HPDE6-E6E7 (cell line): ENCODE results near the gene DTX3.
"Not testable (repeated sequence)": the region's sequence is repeated elsewhere in the genome, so short reads cannot be mapped to it uniquely, and the experiment has no call there.

Experiments
- DNase-seq: peaks from one replicate; pipeline ENCODE4 v3.0.0; 2011; ENCODE audit warnings: missing footprints; ENCODE audit errors: extremely low spot score

DTX3 gene

GRCh38 chr12:57604454-57604991 is at the start of gene DTX3:
Gene DTX3 (plus strand): TSS chr12:57604824. CDS start chr12:57606518, 1,694 bp downstream.
- DNase-seq = no peak

- no peak for DNase-seq
These were observed 49.7 kb upstream of the DTX3 start for GRCh38 chr12:57554897-57555296.

- no peak for DNase-seq
These were observed 45.8 kb upstream of the DTX3 start for GRCh38 chr12:57558864-57559263.

GRCh38 chr12:57560516-57560915 is 44.1 kb upstream of the DTX3 start:
- no peak for DNase-seq

- DNase-seq = not testable (repeated sequence)
These were observed 43.5 kb upstream of the DTX3 start for GRCh38 chr12:57561117-57561516.

GRCh38 chr12:57563358-57563757 is 41.3 kb upstream of the DTX3 start:
- DNase-seq = no peak

- no peak for DNase-seq
These were observed 40.4 kb upstream of the DTX3 start for GRCh38 chr12:57564178-57564740.

GRCh38 chr12:57568838-57569237 is 35.8 kb upstream of the DTX3 start:
- no peak for DNase-seq

- DNase-seq = no peak
These were observed 34.8 kb upstream of the DTX3 start for GRCh38 chr12:57569858-57570257.

- DNase-seq = not testable (repeated sequence)
These were observed 34.2 kb upstream of the DTX3 start for GRCh38 chr12:57570438-57570837.

- DNase-seq = no peak
These were observed 32.5 kb upstream of the DTX3 start for GRCh38 chr12:57571926-57572762.

- DNase-seq = no peak
These were observed 29.8 kb upstream of the DTX3 start for GRCh38 chr12:57574795-57575194.

- no peak for DNase-seq
These were observed 28.6 kb upstream of the DTX3 start for GRCh38 chr12:57575771-57576612.

GRCh38 chr12:57576613-57577160 is 27.9 kb upstream of the DTX3 start:
- DNase-seq = no peak

GRCh38 chr12:57577981-57578758 is 26.5 kb upstream of the DTX3 start:
- no peak for DNase-seq

- no peak for DNase-seq
These were observed 25.6 kb upstream of the DTX3 start for GRCh38 chr12:57579011-57579410.

- DNase-seq = no peak
These were observed 24.8 kb upstream of the DTX3 start for GRCh38 chr12:57579677-57580465.

GRCh38 chr12:57580466-57580795 is 24.2 kb upstream of the DTX3 start:
- DNase-seq = no peak

GRCh38 chr12:57581802-57582201 is 22.8 kb upstream of the DTX3 start:
- DNase-seq = no peak

- DNase-seq = no peak
These were observed 22.2 kb upstream of the DTX3 start for GRCh38 chr12:57582440-57582839.
